ENCODE data around the gene CCDC9B. TPM values are rescaled to one million over a fixed set of nuclear protein-coding genes. Genes with fewer than 3 reads are reported as not detected.

Gene CCDC9B
- total and polyA plus RNA-seq, 2 experiments from 2014 or later = 19.6 to 33.1 TPM

GRCh38 chr15:40352281-40352901 is 11.7 kb upstream of the CCDC9B start:
- H3K9me2 ChIP-seq (ENCODE audit: insufficient read depth) = no peaks in the 10 kb centered on the region
- H3K9ac ChIP-seq = no peak overlapping the region
- 59 to 62% methylated on average over 7 of the region's 7 CpGs for WGBS, 2 experiments (ENCODE audit: low coverage in 1 of 2, low lambda C conversion rate in 2 of 2, missing lambda C conversion rate in 2 of 2)
- H3K4me3 ChIP-seq = no peak overlapping the region
- no peaks in the 10 kb centered on the region for H3K27me3 ChIP-seq (replicated peaks; ENCODE audit: insufficient read depth)
- TF ChIP-seq EZH2 (IDR thresholded peaks at IDR 0.05; ENCODE audit: insufficient read depth, poor library complexity, severe bottlenecking) = no peak
- TF ChIP-seq EZH2phosphoT487 (IDR thresholded peaks at IDR 0.05; ENCODE audit: insufficient read depth, low read depth) = no peak
- no peak overlapping the region for H3K4me2 ChIP-seq (ENCODE audit: unreplicated experiment)
- H3K4me1 ChIP-seq (ENCODE audit: insufficient read depth) = no peaks in the 10 kb centered on the region
- H3K36me3 ChIP-seq (ENCODE audit: low read depth) = no peaks in the 10 kb centered on the region
- H3K27ac ChIP-seq = no peak overlapping the region
- H3K9me3 ChIP-seq (ENCODE audit: low read depth) = no peaks in the 10 kb centered on the region
- DNase-seq = no peak
- in situ Hi-C loops (cut with MboI) = no loop called here
- H3F3A ChIP-seq (ENCODE audit: insufficient read depth) = no peaks in the 10 kb centered on the region
- H3K79me2 ChIP-seq (ENCODE audit: insufficient read depth) = no peaks in the 10 kb centered on the region
- H4K20me1 ChIP-seq (ENCODE audit: insufficient read depth) = no peaks in the 10 kb centered on the region
- H2AFZ ChIP-seq = no peak overlapping the region

GRCh38 chr15:40349163-40349562 is 8.4 kb upstream of the CCDC9B start:
- H3K4me1 ChIP-seq (ENCODE audit: insufficient read depth) = no peaks in the 10 kb centered on the region

GRCh38 chr15:40348474-40348870 is 7.7 kb upstream of the CCDC9B start:
- no peaks in the 10 kb centered on the region for H3K9me3 ChIP-seq (ENCODE audit: low read depth)
- no peaks in the 10 kb centered on the region for H3K36me3 ChIP-seq (ENCODE audit: low read depth)
- no peak overlapping the region for H3K4me2 ChIP-seq (ENCODE audit: unreplicated experiment)
- no peak for TF ChIP-seq EZH2 (IDR thresholded peaks at IDR 0.05; ENCODE audit: insufficient read depth, poor library complexity, severe bottlenecking)
- no peak for TF ChIP-seq EZH2phosphoT487 (IDR thresholded peaks at IDR 0.05; ENCODE audit: insufficient read depth, low read depth)
- in situ Hi-C loops (cut with MboI) = no loop called here
- no peaks in the 10 kb centered on the region for H3K9me2 ChIP-seq (ENCODE audit: insufficient read depth)
- H3F3A ChIP-seq (ENCODE audit: insufficient read depth) = no peaks in the 10 kb centered on the region
- no peak for DNase-seq
- H2AFZ ChIP-seq = no peak overlapping the region
- no peak overlapping the region for H3K4me3 ChIP-seq
- no peaks in the 10 kb centered on the region for H3K79me2 ChIP-seq (ENCODE audit: insufficient read depth)
- H3K27ac ChIP-seq = no peak overlapping the region
- peaks cover 5% of the 10 kb centered on the region for H3K4me1 ChIP-seq (ENCODE audit: insufficient read depth)
- H3K9ac ChIP-seq = no peak overlapping the region
- 66 to 77% methylated on average over 5 of the region's 5 CpGs for WGBS, 2 experiments (ENCODE audit: low coverage in 1 of 2, low lambda C conversion rate in 2 of 2, missing lambda C conversion rate in 2 of 2)
- H4K20me1 ChIP-seq (ENCODE audit: insufficient read depth) = no peaks in the 10 kb centered on the region
- H3K27me3 ChIP-seq (replicated peaks; ENCODE audit: insufficient read depth) = no peaks in the 10 kb centered on the region

More at GRCh38 chr15:40349163-40349562, 8.4 kb upstream of the CCDC9B start:
- H3K4me3 ChIP-seq = no peak overlapping the region
- in situ Hi-C loops (cut with MboI) = no loop called here
- no peaks in the 10 kb centered on the region for H4K20me1 ChIP-seq (ENCODE audit: insufficient read depth)
- H3K4me2 ChIP-seq (ENCODE audit: unreplicated experiment) = no peak overlapping the region
- H3K36me3 ChIP-seq (ENCODE audit: low read depth) = no peaks in the 10 kb centered on the region
- 83 to 88% methylated on average over 5 of the region's 5 CpGs for WGBS, 2 experiments (ENCODE audit: low coverage in 1 of 2, low lambda C conversion rate in 2 of 2, missing lambda C conversion rate in 2 of 2)
- TF ChIP-seq EZH2phosphoT487 (IDR thresholded peaks at IDR 0.05; ENCODE audit: insufficient read depth, low read depth) (no peak), EZH2 (IDR thresholded peaks at IDR 0.05; ENCODE audit: insufficient read depth, poor library complexity, severe bottlenecking) (no peak)
- no peaks in the 10 kb centered on the region for H3F3A ChIP-seq (ENCODE audit: insufficient read depth)
- DNase-seq = no peak
- no peaks in the 10 kb centered on the region for H3K9me3 ChIP-seq (ENCODE audit: low read depth)
- H3K27ac ChIP-seq = no peak overlapping the region
- no peak overlapping the region for H3K9ac ChIP-seq
- H2AFZ ChIP-seq = no peak overlapping the region
- no peaks in the 10 kb centered on the region for H3K27me3 ChIP-seq (replicated peaks; ENCODE audit: insufficient read depth)
- H3K79me2 ChIP-seq (ENCODE audit: insufficient read depth) = no peaks in the 10 kb centered on the region
- H3K9me2 ChIP-seq (ENCODE audit: insufficient read depth) = no peaks in the 10 kb centered on the region

GRCh38 chr15:40347559-40348473 is 7.1 kb upstream of the CCDC9B start:
- H3K9me2 ChIP-seq (ENCODE audit: insufficient read depth) = no peaks in the 10 kb centered on the region
- in situ Hi-C loops (cut with MboI) = no loop called here
- DNase-seq = no peak

More at GRCh38 chr15:40347559-40348473, 7.1 kb upstream of the CCDC9B start:
- H3F3A ChIP-seq (ENCODE audit: insufficient read depth) = peaks cover 5% of the 10 kb centered on the region
- H3K9me3 ChIP-seq (ENCODE audit: low read depth) = no peaks in the 10 kb centered on the region
- TF ChIP-seq EZH2 (IDR thresholded peaks at IDR 0.05; ENCODE audit: insufficient read depth, poor library complexity, severe bottlenecking) (no peak), EZH2phosphoT487 (IDR thresholded peaks at IDR 0.05; ENCODE audit: insufficient read depth, low read depth) (no peak)
- no peak overlapping the region for H3K4me3 ChIP-seq
- H3K27me3 ChIP-seq (replicated peaks; ENCODE audit: insufficient read depth) = no peaks in the 10 kb centered on the region
- no peak overlapping the region for H3K9ac ChIP-seq
- no peak overlapping the region for H2AFZ ChIP-seq
- H3K4me1 ChIP-seq (ENCODE audit: insufficient read depth) = peaks cover 12% of the 10 kb centered on the region
- H4K20me1 ChIP-seq (ENCODE audit: insufficient read depth) = no peaks in the 10 kb centered on the region
- H3K4me2 ChIP-seq (ENCODE audit: unreplicated experiment) = no peak overlapping the region
- no peaks in the 10 kb centered on the region for H3K36me3 ChIP-seq (ENCODE audit: low read depth)
- H3K27ac ChIP-seq = no peak overlapping the region
- WGBS, 2 experiments (ENCODE audit: low coverage in 1 of 2, low lambda C conversion rate in 2 of 2, missing lambda C conversion rate in 2 of 2) = 81 to 84% methylated on average over 10 to 11 of the region's 11 CpGs
- no peaks in the 10 kb centered on the region for H3K79me2 ChIP-seq (ENCODE audit: insufficient read depth)

Measured in GM23248 (cell line).